GM18873 (cell line): ENCODE measurements around the gene TMEM135.
"Not testable (repeated sequence)": the region's sequence is repeated elsewhere in the genome, so short reads cannot be mapped to it uniquely, and the experiment has no call there.

Experiments
- ATAC-seq: cut with Tn5 transposase; IDR thresholded peaks from one replicate; pipeline ENCODE4 v1.9.1; 2021; ENCODE audit warnings: mild to moderate bottlenecking, moderate library complexity, moderate number of reproducible peaks; ENCODE audit not compliant: unreplicated experiment, low FRiP score

The TMEM135 gene

GRCh38 chr11:87187076-87187475, 149.3 kb downstream of the TMEM135 start:
- ATAC-seq: no peak

DNA sequence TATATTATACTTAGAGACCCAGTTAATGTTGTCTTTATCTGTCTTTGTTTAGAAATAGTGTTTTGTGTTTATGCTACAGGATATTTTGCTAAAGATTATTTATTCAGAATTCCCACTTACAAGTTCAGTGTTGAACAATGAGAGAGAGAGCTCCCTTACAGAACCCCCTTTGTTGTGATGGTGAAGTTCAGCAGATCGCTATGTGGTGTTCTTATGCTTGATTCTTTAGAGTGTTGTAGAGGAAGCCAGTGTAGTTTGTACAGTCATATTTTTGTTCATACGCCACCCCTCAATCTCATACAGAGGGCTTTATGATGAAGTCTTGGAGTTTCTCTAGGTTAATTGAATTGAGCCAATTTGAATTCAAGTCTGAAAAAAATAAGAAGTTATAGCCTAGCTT, 150.2 kb downstream of the TMEM135 start:
- ATAC-seq: no peak

DNA sequence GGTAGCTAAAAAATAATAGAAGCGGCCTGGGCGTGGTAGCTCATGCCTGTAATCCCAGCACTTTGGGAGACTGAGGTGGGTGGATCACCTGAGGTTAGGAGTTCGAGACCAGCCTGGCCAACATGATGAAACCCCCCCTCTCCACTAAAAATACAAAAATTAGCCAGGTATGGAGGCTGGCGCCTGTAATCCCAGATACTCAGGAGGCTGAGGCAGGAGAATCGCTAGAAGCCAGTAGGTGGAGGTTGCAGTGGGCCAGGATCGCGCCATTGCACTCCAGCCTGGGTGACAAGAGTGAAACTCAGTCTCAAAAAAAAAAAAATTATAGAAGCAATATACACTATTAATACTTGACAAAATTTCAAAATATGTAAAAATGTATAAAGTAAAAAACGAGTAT, 150.7 kb downstream of the TMEM135 start:
- not testable (repeated sequence) for ATAC-seq

GRCh38 chr11:87188921-87189320, 151.2 kb downstream of the TMEM135 start:
- not testable (repeated sequence) for ATAC-seq

- ATAC-seq: no peak
Observed at GRCh38 chr11:87190071-87190470, 152.3 kb downstream of the TMEM135 start.

- no peak for ATAC-seq
Observed at GRCh38 chr11:87193756-87194470, 156.2 kb downstream of the TMEM135 start.

GRCh38 chr11:87194985-87195820, 157.5 kb downstream of the TMEM135 start:
- no peak for ATAC-seq

GRCh38 chr11:87198266-87198881, 160.6 kb downstream of the TMEM135 start:
- no peak for ATAC-seq

DNA sequence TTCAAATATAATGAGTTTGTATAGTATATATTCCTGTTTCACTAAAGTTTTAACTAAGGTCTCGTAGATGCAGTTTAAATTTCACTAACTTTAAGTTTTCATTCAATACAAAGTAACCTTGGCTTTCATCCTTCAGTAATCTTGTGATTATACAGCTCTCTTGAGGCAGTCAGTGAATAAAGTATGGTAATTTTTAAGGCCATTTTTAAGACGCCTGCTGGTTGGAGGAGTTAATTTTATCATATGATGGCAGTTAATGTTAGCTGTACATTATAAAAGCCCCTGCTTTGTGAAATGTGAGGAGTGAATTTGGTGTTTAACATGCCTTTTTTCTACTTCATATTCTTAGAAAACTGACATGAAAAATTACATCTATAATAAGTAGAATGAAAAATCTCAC, 163.6 kb downstream of the TMEM135 start:
- no peak for ATAC-seq

DNA sequence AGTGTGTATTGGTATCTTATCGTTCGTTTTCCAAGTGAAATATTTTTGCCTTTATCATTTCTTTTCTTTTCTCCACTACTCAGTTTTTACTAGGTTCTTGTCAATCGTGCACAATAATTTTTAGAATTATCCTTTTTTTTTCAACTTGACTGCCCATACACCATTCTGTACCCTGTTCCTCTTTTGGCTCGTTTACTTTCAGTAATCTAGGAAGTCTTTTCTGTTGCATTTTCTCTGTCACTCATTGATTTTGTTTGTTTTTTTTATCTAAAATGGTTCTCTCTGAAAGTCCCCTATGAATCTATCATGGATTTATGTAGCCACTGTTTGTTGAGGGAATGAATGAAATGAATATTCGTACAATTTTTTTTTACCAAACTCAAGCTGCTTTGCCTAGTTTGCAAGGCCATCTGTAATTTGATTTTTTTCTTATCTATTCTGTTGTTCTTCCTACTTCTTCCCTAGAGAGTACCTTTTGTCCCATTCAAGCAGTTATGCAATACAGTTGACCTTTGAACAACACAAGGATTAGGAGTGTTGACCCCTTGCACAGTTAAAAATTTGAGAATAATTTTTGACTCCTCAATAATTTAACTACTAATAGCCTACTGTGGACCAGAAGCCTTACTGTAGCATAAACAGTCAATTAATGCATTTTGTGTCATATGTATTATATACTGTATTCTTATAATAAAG, 166.3 kb downstream of the TMEM135 start:
- ATAC-seq: no peak

DNA sequence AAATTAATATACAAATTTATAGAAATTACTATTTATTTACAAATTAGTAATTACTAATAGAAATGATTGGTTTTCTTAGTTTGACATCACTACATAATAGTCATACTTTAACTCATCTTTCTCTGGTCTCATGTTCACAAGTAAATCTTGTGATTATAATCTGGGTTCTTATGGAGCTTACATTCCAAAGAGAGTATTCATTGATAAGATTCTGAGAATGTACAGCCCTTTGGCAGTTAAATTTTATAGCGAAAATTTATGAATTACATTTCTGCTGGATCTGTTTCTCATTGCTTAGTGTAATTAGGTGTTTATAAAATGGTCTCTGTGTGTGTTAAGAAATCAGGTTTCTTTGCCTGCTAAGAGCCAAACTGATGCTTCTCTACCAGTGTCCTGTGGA, 175.2 kb downstream of the TMEM135 start:
- ATAC-seq: no peak

GRCh38 chr11:87213444-87213843, 175.7 kb downstream of the TMEM135 start:
- peak; percentile 75 for ATAC-seq

DNA sequence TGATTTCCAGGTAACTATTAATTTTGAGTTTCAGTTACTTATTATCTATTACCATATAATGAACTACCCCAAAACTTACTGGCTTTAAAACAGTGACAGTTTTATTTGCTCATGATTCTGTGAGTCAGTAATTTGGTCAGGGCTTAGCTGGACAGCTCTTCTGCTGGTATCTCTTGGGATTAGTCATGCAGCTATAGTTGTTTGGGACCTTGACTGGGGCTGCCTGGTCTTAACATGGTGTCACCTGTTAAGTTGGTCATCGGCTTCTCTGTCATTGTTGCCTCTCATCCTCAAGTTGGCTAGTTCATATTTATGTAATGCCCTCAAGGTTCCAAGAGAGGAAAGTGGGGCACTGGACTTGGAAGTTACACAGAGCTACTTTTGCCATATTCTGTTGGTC, 177.5 kb downstream of the TMEM135 start:
- no peak for ATAC-seq

- ATAC-seq: peak; percentile 60
Observed at GRCh38 chr11:87219266-87219665, 181.5 kb downstream of the TMEM135 start.

- ATAC-seq: no peak
Observed at GRCh38 chr11:87223816-87224215, 186.1 kb downstream of the TMEM135 start.

DNA sequence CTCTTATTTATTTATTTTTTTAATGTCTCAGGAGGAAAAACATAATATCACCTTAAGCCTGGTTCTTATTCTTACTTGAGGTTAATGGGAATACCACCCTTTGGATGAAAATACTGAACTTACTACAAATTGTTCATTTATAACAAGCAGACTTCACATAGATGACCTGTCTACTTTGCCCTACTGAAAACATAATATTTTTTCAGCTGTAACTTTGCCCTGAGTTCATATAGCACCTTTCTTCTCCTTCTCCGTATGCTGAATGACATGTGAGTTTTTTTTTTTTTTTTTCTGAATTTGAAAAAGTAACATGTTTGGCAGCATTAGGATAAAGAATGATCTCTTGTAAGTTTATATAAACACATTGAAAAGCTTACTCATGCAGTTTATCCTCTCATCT, 186.8 kb downstream of the TMEM135 start:
- ATAC-seq: no peak

- no peak for ATAC-seq
Observed at GRCh38 chr11:87228820-87229219, 191.1 kb downstream of the TMEM135 start.

- ATAC-seq: no peak
Observed at GRCh38 chr11:87230995-87231394, 193.3 kb downstream of the TMEM135 start.

DNA sequence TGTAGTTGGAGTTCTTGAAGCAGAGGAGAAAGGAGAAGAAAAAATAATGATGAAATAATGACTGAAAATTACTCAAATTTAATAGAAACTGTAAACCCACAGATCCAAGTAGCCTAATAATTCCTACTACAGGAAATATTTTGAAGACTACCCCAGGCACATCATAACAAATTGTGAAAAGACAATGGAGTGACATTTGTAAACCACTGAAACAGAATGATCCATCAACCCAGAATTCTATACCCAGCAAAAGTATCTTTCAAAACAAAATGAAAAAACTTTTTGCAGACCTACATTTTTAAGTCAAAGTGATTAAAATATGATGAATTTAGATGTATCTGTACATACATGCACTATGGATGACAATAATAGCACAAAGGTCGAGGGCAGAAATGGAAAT, 194.6 kb downstream of the TMEM135 start:
- no peak for ATAC-seq

GRCh38 chr11:87235366-87235765, 197.6 kb downstream of the TMEM135 start:
- ATAC-seq: no peak

GRCh38 chr11:87236368-87236767, 198.6 kb downstream of the TMEM135 start:
- ATAC-seq: no peak
